NCI-H2081 (cell line): Measurements from ENCODE around the gene FRAT1.

Source experiments
- DNase-seq, 2 experiments: peaks; one replicate each; lab custom pipeline; 2025; lab: John Stamatoyannopoulos, UW

FRAT1 gene

DNA sequence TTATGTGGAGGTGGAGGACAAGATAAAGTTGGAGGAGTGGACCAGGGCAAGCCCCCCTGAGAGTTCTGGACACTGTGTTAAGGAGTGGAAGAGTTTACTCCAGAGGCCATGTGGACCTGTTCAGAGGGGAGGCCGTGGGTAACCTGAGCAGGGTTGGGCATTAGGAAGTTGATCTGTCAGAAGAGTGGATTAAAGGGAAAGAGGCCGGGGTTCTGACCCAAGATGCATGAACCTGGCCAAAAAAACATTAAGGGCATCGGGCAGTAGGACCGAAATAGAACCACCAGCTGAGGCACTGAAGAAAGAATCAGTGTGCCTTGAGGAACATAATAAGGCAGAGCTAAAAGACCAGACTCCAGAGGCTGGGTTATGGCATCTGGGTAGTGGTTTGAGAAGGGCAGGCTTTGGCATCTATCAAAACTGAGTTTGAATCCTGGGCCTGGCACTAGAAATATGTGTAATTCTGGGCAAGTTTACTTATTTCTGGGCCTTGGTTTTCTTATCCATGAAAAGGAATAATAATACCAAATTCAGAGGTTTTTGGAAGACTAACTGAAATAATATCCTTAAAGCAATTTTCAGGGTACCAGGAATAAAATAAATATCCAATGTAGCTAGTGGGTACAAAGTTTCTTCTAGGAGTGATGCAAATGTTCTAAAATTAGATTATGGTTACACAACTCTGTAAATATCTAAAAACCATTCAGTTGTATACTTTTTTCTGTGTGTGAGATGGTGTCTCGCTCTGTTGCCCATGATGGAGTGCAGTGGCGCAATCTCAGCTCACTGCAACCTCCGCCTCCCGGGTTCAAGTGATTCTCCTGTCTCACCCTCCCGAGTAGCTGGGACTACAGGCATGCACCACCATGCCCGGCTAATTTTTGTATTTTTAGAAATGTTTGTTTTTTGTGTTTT is 10.9 kb upstream of the FRAT1 start:
- DNase-seq = no peak

DNA sequence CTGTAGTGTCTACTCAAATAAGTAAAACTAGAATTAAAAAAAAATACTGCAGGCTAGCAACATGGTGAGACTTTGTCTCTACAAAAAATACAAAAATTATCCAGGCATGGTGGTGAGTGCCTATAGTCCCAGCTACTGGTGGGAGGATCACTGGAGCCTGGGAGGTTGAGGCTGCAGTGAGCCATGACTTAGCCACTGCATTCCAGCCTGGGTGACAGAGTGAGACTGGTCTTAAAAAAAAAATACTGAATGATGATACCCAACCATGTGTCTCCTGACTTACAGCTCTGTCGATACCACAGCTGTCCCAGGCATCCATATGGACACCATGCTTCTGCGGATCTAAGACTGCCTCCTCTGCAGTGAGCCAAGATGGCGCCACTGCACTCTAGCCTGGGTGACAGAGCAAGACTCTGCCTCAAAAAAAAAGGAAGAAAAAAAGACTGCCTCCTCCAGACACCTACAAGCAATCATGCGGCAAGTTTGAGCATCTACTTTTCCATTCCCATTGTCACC is 7.9 kb upstream of the FRAT1 start:
- no peak for DNase-seq

DNA sequence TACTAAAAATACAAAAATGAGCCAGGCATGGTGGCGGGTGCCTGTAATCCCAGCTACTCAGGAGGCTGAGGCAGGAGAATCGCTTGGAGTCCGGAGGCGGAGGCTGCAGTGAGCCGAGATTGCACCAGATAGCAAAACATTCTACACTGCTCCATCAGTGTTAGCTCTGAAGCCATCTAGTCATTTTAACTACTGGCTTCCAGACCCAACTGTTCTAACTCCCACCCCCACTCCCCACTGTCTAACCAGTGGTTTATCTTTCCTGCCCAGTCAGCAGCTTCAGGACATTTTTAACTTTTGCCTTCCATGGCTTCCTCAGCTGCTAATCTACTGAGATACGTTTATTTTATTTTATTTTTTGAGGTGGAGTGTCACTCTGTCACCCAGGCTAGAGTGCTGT is 6.2 kb upstream of the FRAT1 start:
- no peak for DNase-seq

DNA sequence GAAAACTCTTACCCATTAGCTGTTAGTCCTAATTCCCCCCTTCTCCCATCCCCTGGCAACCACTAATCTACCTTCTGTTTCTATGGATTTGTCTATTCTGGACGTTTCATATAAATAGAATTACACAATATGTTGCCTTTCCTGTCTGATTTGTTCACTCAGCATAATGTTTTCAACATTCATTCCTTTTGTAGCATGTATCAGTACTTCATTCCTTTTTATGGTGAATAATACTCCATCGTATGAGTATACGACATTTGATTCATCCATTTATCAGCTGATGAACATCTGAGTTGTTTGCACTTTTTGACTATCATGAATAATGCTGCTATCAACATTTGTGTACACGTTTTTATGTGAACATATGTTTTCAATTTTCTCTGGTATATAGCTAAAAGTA is 4.4 kb upstream of the FRAT1 start:
- no peak for DNase-seq

DNA sequence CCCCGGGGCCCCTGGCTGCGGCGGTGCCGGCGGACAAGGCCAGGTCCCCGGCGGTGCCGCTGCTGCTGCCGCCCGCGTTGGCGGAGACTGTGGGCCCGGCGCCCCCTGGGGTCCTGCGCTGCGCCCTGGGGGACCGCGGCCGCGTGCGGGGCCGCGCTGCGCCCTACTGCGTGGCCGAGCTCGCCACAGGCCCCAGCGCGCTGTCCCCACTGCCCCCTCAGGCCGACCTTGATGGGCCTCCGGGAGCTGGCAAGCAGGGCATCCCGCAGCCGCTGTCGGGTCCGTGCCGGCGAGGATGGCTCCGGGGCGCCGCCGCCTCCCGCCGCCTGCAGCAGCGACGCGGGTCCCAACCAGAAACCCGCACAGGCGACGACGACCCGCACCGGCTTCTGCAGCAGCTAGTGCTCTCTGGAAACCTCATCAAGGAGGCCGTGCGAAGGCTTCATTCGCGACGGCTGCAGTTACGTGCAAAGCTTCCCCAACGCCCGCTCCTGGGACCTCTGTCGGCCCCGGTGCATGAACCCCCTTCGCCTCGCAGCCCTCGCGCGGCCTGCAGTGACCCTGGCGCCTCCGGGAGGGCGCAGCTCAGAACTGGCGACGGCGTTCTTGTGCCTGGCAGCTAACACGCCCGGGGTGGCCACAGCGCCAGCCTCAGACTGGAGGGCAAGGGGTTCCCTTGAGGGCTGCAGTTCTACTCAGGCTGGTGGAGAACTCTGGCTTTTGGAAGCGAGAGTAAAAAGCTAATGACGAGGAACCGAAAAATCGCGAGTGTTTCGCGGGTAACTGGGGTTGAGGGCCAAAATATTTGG is 804 bp downstream of the FRAT1 start:
- DNase-seq = no peak

DNA sequence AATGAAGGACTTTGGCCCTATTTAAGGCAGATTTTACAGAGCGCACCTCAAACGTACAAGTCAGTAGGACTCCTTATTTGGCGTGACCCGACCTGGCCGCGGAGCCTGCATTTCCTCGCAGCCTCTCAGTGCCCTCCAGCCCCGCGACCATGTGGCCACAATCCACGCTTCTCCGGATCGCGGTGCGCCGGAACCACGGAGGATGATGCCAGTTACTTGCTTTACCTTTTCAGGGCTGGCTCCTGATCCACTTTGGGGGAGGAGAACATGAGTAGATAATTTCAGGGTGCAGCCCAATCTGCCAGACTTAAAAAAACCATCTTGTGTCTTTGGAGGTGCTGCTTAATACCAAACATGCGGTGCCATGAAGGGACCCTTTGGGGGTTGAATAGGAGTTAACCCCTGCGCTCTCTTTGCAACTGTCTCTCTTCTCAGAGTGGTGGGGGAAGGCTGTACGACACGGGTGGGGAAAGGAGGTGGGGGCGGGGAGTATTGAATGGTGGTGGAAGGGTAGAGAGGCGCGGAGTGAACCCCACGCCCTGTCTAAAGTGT is 1.5 kb downstream of the FRAT1 start:
- DNase-seq = no peak

DNA sequence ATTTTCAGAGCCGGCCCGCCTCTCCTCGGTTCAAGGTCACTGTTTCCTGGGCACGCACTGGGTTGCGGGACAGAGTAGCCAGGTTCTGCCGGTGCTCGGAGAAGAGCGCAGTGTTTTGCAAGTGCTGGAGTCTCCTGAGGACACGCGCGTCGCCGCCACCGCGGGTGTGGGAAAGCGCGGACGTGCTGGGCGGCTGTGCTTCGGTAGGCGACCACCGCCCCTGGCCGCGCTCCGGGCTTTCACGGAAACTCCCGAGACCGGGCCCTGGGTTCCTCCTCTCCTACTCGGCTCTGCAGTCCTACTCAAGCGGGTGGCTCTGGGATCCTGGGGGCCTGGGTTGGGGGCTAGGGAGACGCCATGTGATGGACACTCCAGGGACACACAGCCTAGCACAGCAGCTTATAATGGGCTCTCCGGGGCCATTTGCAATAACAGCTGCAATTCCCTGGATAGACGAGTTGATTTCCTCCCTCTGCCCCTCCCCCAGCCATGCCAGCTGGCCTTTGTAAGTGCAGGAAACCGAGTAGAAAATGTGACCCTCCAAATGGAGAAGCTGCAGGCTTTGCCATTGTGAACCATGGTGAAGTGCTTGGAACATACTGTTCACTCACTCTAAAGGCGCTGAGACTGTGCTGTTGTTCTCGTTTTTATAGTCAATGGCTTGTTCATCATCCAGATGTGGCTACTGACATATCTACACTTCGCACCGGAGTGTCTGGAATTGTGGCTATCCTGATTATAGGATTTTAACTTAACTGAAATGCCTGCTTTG is 2.1 kb downstream of the FRAT1 start:
- no peak for DNase-seq

DNA sequence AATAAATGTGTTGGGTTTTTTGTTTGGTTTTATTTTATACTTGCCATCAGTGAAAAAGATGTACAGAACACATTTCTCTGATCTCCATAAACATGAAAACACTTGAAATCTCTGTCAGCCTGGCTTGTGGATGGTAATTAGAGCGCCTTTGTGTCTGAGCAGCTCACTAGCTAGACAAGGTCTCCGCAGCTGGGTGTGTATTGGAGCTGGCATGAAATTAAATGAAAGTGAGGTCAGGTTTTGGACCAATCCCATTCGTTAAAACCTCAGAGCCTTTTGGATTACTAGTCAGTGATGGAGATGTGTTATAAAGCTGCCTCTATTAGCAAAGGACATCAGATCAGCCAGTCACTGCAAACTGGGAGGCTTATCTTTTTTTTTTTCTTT is 2.7 kb downstream of the FRAT1 start:
- DNase-seq = no peak

DNA sequence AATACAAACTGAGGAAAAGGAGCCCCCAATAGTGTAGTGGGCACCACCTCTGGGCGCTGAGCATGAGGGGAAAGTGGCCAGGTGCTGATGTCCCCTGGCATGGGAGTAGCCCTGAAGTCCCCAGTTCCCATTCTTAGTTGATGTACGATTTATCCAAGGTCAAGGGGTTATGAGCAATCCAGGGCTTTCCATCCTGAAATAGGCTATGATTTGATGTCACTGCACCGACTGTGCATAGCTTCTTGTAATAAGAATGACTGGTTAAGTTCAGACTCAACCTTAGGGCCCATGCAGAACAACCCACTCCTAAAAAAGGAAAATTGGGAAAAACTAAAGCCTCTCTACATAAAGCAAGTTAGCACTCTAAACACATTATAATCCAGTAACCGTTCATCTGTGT is 4.4 kb downstream of the FRAT1 start:
- DNase-seq = no peak

DNA sequence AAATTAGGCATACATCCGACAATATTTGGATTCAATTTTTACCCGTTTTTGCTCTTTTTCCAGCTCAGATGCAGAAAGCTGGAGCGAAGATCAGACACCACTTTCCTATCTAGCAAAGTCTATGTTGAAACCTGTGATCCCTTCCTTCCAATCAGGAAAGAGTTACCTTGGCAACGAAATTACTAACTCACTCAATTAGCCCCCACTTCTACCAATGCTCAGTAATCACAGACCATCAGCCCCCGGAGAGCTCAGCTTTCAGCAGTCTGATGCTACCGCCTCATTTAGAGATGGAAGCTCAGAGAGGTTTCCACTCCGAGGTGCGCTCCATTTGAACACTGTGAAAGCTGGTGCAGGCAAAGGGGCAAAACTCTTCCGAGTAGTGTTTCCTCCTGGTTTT is 6.7 kb downstream of the FRAT1 start:
- DNase-seq = no peak

DNA sequence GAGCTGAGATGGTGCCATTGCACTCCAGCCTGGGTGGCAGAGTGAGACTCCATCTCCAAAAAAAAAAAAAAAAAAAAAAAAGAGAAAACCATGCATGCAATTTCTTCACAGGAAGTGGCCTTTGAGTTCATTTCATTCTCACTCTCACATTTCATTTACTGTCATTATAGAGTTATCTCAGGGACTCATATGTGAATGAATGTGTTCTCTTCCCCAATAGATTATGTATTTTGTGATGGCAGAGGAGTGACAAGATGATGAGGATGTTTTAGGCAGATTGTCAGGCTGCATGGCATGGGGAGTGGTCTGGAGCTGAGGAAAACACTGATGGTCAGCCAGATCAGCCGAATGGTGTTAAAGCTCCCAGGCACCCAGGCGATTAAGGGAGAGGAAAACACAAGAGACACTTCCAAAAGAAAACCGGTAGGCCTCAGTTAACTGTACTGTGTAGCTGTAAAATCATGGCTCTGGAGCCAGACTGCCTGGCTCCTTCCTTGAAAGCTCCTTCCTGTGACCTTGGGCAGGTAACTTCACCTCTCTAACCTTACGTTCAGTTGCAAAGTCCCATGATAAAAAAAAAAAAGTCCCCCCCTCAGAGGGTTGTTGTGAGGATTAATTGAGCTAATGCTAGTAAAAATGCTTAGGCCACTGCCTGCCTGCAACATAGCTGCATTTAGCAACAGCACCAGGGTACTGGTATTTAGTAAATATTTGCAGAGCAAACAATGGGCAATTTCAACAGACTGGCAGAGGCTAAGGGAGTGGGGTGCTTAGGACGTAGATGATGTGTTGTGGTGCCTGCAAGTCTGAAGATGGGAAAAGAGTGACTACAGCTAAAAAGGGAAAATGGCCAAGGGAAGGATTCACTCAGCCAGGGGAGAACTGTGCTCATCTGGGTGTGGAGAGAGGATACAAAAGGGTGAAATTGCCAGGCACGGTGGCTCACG is 8.6 kb downstream of the FRAT1 start:
- peak in 1 of 2 experiments; percentile 27 for DNase-seq

DNA sequence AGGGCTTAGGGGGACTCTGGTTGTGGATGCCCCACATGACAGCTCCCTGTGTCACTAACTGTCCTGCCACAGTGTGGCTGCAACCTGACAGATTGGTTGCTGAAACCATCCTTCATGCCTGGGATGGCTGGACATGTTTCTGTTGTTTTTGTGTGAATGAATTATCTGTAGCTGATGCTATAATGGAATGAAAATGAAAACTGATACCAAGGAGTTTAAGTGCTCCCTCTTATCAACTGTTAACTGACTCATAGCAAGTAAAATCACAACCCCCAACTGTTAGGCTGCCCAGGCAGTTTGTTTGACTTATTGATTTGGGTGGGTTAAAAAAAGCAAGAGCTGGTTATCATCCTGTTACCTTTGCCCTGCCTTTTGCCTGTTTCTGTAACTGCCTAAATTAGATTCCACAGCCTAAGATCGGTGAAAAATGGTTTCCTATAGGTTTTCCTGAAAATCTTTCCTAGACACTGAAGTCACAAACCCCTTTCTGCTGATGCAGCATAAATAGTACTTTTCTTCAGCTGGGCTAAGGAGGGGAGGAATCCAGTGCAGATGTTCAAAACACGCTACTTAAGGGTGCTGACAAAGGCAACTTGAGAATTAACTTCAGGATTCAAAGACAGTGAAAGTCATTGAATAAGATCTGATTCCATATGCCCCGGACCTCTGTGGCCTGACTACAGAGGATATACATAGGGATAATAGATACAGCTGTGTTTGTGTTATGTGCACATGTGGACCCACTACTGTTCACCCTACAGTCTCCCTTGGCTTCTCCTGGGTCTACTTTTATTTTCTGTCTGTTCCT is 9.8 kb downstream of the FRAT1 start:
- no peak for DNase-seq

DNA sequence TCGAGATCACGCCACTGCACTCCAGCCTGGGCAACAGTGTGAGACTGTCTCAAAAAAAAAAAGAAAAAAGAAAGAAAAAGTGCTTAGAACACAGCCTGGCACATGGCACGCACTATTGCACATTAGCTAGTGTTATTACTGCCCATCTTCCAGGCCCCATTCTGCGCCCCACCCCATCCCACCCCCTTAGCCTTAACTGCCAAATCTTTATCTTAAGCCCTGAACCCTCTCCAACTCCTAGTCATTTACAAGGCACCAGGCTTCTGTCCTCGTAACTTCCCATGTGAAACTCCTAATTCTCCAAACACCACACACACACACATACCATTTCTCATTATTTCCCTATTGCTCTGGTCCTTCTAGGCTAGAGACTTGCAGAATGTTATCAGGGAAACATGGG is 10.7 kb downstream of the FRAT1 start:
- no peak for DNase-seq

DNA sequence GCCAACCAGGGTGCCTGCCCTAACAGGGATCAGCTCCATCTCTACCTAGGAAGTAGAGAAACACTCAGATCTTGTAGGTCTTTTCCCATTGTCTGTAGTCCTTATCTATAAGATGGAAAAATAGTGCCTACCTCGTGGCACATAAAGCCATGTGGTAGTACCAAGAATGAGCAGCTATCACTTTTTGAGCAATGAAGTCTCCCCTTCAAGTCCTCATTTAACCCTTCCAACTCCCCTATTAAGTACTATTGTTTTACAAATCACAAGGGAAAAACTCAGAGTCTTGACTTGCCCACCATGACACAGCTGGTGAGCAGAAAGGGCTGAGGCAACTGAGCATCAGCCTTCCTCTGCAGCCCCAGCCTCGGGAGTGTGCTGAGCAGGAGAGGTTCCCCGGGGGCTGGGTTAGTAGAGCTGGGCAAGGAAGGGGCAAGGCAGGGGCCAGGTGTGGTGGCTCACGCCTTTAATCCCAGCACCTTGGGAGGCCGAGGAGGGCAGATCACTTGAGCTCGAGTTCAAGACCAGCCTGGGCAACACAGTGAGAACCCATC is 12.2 kb downstream of the FRAT1 start:
- no peak for DNase-seq

DNA sequence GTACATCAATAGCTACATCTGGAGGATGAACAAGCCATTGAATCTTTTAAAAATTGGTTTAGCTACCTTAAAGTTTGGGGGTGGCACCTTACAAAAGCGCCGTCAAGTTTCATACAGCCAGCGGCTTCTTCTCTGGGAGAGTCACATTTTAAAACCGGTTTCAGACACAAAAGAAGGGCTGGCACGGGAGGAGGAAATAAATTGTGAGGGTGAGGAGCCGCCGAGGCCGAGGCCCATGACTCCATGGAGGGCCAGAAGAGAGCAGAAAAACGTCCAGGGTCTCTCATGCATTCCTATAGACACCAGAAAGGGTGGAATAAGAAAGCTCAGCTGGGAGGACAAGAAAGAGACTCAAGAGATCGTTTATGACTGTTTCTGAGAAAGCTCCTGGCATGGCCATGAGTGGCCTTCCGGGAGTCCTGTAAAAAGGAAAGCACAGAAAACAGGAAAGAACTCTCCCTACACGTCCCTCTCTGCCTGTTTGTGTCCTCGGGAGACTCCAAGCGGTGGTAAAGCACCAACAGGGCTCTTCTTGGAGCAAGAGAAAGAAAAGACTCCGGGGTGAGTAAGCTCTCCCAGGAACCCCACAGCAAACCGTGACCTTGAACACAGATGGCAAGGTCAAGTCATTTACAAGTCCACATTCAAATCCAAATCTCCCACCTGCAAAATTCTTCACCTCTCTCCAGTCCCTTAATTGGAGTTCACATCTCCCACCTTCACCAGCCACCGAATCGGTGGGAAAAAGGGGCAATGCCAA is 13.7 kb downstream of the FRAT1 start:
- peak in 1 of 2 experiments; percentile 37 for DNase-seq

DNA sequence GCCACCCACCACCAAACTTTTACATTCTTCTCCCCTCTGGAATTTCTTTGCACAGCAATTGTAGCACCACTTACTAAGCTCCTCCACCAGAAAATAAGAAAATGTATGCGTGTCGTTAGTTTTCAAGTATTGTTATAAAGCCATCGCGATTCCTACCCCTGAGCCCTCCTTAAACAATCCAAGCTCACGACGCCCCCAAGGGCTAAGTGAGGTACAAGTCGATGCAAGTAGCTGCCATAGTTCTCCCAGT is 14.2 kb downstream of the FRAT1 start:
- no peak for DNase-seq

DNA sequence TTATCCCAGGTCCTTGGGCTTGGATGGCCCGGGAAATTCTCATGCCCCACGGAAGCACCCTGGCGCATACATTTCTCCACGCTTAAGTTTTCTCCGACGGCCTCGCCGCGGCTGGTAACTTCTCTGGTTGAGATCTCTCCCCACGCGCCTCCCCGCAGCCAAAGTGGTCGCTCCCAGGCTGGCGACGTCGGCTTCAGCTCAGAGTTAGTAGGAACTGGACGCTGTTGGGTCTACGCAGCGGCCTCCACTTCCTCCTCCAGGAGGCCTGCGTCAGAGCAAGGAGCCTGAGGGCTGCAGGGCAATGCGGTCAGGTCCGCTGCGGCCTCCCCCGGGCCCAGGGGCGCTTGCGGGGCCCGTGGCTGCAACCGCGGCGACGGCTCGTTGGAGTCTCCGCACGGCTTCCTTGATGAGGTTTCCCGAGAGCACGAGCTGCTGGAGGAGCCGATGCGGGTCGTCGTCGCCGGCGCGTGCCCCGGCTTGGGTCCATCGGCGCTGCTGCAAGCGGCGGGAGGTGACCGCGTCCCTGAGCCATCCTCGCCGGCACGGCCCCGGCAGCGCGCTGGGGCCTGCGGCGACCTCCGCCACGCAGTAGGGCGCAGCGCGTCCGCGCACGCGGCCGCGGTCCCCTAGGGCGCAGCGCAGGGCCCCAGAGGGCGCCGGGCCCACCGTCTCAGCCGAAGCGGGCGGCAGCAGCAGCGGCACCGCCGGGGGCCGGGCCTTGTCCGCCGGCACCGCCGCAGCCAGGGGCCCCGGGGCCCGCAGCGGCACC is 14.7 kb downstream of the FRAT1 start:
- peak in 1 of 2 experiments; percentile 25 for DNase-seq
